Spleen (tissue), 11 donors: ENCODE data around the gene PPP2R2D. TPM values are rescaled to one million over a fixed set of nuclear protein-coding genes. Genes with fewer than 3 reads are reported as not detected.

ENCODE experiments used
- DNase-seq: peaks from one replicate; pipeline ENCODE4 v3.0.0-alpha.2; 2020
- H3K27ac ChIP-seq, 8 donors: fragments of 200-600 bp; sonication (generic) in 7 of 8; 1 replicate in 4 of 8; 2 replicates in 4 of 8; pipeline versions ENCODE4 v1.5.0 to v1.8.0; 2016 to 2021; ENCODE audit warnings: inconsistent platforms in 4 of 8, mild to moderate bottlenecking in 4 of 8, moderate library complexity in 1 of 8
- H3K27me3 ChIP-seq, 7 donors: fragments of 200-600 bp; sonication (generic) in 6 of 7; replicated peaks in 1 of 7; 1 replicate in 4 of 7; 2 replicates in 3 of 7; pipeline versions ENCODE4 v1.5.0 to v1.8.0; 2016 to 2021; ENCODE audit warnings: inconsistent platforms in 3 of 7, mild to moderate bottlenecking in 1 of 7
- H3K36me3 ChIP-seq, 6 donors: fragments of 200-600 bp; sonication (generic) in 5 of 6; 1 replicate in 4 of 6; 2 replicates in 2 of 6; pipeline versions ENCODE4 v1.5.0 to v1.8.0; 2016 to 2021; ENCODE audit warnings: inconsistent platforms in 2 of 6
- H3K4me1 ChIP-seq, 6 donors: fragments of 200-600 bp; sonication (generic) in 5 of 6; 1 replicate in 3 of 6; 2 replicates in 3 of 6; pipeline versions ENCODE4 v1.5.0 to v1.8.0; 2016 to 2021; ENCODE audit warnings: inconsistent platforms in 3 of 6
- H3K4me3 ChIP-seq, 8 donors: fragments of 200-600 bp; sonication (generic) in 7 of 8; 1 replicate in 4 of 8; 2 replicates in 4 of 8; pipeline versions ENCODE4 v1.5.0 to v1.8.0; 2016 to 2021; ENCODE audit warnings: inconsistent platforms in 4 of 8, mild to moderate bottlenecking in 4 of 8, moderate library complexity in 2 of 8
- H3K9me3 ChIP-seq, 8 donors: fragments of 200-600 bp; sonication (generic) in 7 of 8; 1 replicate in 4 of 8; 2 replicates in 4 of 8; pipeline versions ENCODE4 v1.5.0 to v1.8.0; 2016 to 2021; ENCODE audit warnings: inconsistent platforms in 4 of 8
- POLR2A ChIP-seq, 3 donors: fragments of 450-650 bp; IDR thresholded peaks; one replicate each; pipeline ENCODE4 v1.5.1; 2017; ENCODE audit warnings: antibody characterized with exemption in 3 of 3, mild to moderate bottlenecking in 1 of 3
- POLR2AphosphoS5 ChIP-seq, 3 donors: sonication (generic); formaldehyde crosslinking; IDR thresholded peaks; one replicate each; pipeline ENCODE4 v1.5.1; 2017; ENCODE audit warnings: antibody characterized with exemption in 3 of 3
- WGBS, 5 donors: extraction: QIAGEN DNeasy Blood & Tissue Kit in 3 of 5; methylation state at CpG; one replicate each; pipeline versions ENCODE4 v1.1.5 to v1.1.7; 2013 to 2018; 5-methylcytosine and 5-hydroxymethylcytosine counted together
- intact Hi-C: fragments of 100-400 bp; cut with DNase I; formaldehyde crosslinking; loops from one replicate; pipeline ENCODE4 v1.15.0; 2023; ENCODE audit warnings: low total_unique reads
- polyA plus RNA-seq, 3 donors: library from polyadenylated mRNA; stranded (reverse); fragments of 200-250 nt; gene quantifications; one replicate each; pipeline ENCODE4 v1.2.1, GENCODE V29; 2013
- total RNA-seq, 7 donors: library from RNA; depleted of rRNA in 3 of 7; stranded (reverse); fragments of >200 nt in 3 of 7; fragmentation: NEBNext Ultra II Directional in 4 of 7; extraction: Animal tissue kit (Norgen Biotek cat#: 25700) in 4 of 7; gene quantifications; one replicate each; pipeline versions ENCODE4 v1.1.0 to v1.2.1, GENCODE V29; 2016 to 2021
- TF ChIP-seq, protein P1 (sequence below), 11 experiments: fragments of 200-600 bp in 7 of 11; fragments of 450-650 bp in 4 of 11; sonication (generic) in 4 of 11; IDR thresholded peaks in 8 of 11; conservative IDR thresholded peaks in 3 of 11; 1 replicate in 7 of 11; 2 replicates in 4 of 11; pipeline versions ENCODE4 v1.4.0 to v1.8.0; 2016 to 2021; ENCODE audit warnings: antibody characterized with exemption in 11 of 11, inconsistent platforms in 4 of 11, mild to moderate bottlenecking in 1 of 11
- donor health status: healthy with polysubstance abuse.
- donor health status: DM: no; HTN: no; CAD: no; lungs with moderate emphysema.
- donor health status: DM: no; HTN: no; CAD: no.
- donor health status: Bipolar disorder and iron deficiency.
- donor health status: healthy.
- donor health status: DM: no; HTN: no; CAD: no.
- donor health status: DM: yes; HTN: yes; CAD: no.

PPP2R2D gene
- total and polyA plus RNA-seq, 10 donors = 15.6 to 41.2 (median 32.0) TPM

DNA sequence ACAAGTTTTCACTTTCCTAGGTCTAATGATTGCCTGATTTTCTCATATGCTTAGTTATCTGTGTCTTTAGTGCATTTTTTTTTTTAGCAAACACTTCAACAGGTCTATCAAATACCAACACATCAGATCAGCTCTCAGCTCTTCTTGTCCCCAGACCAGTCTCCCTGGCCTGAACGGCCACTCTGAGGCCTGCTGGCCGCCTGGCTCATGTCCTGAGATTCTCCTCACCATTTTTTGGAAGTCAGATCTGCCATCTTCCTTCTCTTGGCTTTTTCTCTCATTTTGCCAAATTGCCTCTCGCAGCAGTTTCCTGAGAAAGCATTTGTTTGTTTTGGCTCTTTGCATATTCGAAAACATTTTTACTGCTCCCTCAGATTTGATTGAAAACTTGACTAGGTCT is 29.3 kb downstream of the PPP2R2D start:
- Histone ChIP-seq H3K4me1 (peaks cover 17 to 98% (median 51%) of the 10 kb centered on the region in 6 donors), H3K36me3 (peaks cover 0 to 30% (median 6%) of the 10 kb centered on the region in 6 donors), H3K4me3 (no peak overlapping the region), H3K27ac (no peak overlapping the region), H3K9me3 (peaks cover 0 to 11% (median 8%) of the 10 kb centered on the region in 8 donors), H3K27me3 (no peaks in the 10 kb centered on the region)
- intact Hi-C loops = no loop called here
- 91 to 98% (median 95%) methylated on average over 4 of the region's 4 CpGs for WGBS, 5 donors
- peak; percentile 25 for DNase-seq
- TF ChIP-seq, protein P1, sequence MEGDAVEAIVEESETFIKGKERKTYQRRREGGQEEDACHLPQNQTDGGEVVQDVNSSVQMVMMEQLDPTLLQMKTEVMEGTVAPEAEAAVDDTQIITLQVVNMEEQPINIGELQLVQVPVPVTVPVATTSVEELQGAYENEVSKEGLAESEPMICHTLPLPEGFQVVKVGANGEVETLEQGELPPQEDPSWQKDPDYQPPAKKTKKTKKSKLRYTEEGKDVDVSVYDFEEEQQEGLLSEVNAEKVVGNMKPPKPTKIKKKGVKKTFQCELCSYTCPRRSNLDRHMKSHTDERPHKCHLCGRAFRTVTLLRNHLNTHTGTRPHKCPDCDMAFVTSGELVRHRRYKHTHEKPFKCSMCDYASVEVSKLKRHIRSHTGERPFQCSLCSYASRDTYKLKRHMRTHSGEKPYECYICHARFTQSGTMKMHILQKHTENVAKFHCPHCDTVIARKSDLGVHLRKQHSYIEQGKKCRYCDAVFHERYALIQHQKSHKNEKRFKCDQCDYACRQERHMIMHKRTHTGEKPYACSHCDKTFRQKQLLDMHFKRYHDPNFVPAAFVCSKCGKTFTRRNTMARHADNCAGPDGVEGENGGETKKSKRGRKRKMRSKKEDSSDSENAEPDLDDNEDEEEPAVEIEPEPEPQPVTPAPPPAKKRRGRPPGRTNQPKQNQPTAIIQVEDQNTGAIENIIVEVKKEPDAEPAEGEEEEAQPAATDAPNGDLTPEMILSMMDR (IDR thresholded peaks at IDR 0.05 in 8 of 11, conservative IDR thresholded peaks at IDR 0.05 in 3 of 11) = no peak
- TF ChIP-seq POLR2A (IDR thresholded peaks at IDR 0.05) (no peak), POLR2AphosphoS5 (IDR thresholded peaks at IDR 0.05) (no peak)

DNA sequence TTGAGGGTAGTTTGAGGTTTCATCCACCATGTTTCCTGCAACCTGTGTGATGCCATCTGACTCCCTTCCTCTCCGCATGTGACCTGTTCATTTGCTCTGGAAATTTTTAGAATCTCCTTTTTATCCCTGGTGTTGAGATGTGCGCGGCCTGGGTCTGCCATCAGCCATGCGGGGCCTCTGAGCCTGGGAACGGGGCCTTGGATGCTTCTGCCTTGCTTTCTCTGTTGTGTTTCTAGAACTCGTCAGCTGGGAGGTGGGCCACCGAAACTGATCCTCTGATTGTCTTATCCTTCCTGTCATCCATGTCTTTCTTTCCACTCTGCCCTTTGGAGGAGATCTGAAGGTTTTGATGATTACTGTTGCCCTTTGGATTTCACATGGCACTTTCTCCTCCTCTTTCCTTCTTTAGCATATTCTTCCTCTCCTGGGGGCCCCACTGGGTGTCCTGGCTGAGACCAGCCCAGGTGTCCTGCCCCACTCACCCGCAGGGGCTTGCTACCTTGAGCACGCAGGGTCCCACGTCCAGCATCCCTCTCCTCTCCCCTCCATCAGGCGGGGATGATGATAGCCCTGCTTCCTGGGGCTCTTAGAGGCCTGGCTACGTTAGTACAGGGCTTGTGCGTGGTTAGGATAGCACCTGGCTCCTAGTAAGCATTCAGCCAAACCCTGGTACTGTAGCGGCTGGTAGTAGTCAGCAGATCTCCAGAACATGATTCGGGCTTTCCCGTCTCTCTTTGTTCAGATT is 29.9 kb downstream of the PPP2R2D start:
- TF ChIP-seq, protein P1 (IDR thresholded peaks at IDR 0.05 in 8 of 11, conservative IDR thresholded peaks at IDR 0.05 in 3 of 11) = no peak
- peaks cover 0 to 5% (median 2%) of the 10 kb centered on the region in 8 donors for H3K9me3 ChIP-seq
- intact Hi-C loops = no loop called here
- H3K4me3 ChIP-seq = no peak overlapping the region
- no peaks in the 10 kb centered on the region for H3K27me3 ChIP-seq
- H3K27ac ChIP-seq = no peak overlapping the region
- WGBS, 5 donors = 93 to 95% (median 94%) methylated on average over 16 of the region's 16 CpGs
- H3K4me1 ChIP-seq = peaks cover 17 to 97% (median 53%) of the 10 kb centered on the region in 6 donors
- DNase-seq = peak; percentile 45
- peaks cover 0 to 36% (median 10%) of the 10 kb centered on the region in 6 donors for H3K36me3 ChIP-seq

DNA sequence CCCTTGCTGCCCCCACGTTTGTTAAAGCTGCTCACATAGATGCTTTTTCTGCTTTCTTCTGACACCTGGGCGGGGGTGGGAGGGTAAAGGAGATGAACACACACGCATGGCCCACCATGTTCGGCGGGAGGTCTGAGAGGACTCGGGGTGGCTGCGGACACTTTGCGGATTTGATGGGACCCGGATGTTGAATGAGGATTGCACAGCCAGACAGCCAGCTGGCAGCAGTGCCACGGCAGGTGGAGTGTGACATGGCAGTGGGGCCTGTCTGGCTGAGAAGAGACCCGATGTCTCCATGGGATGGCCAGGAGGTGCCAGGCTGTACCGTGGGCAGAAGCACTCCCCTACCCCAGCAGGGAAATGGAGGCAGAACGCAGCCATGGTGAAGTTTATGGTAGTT is 31.2 kb downstream of the PPP2R2D start:
- WGBS, 5 donors = 90 to 96% (median 92%) methylated on average over 13 of the region's 13 CpGs
- Histone ChIP-seq H3K36me3 (peaks cover 0 to 48% (median 16%) of the 10 kb centered on the region in 6 donors), H3K4me3 (no peak overlapping the region), H3K27me3 (no peaks in the 10 kb centered on the region), H3K4me1 (peaks cover 17 to 85% (median 47%) of the 10 kb centered on the region in 6 donors), H3K9me3 (no peaks in the 10 kb centered on the region), H3K27ac (no peak overlapping the region)
- TF ChIP-seq, protein P1 (IDR thresholded peaks at IDR 0.05 in 8 of 11, conservative IDR thresholded peaks at IDR 0.05 in 3 of 11) = no peak
- TF ChIP-seq POLR2AphosphoS5 (IDR thresholded peaks at IDR 0.05) (peak in 1 of 3 donors; percentile 12), POLR2A (IDR thresholded peaks at IDR 0.05) (no peak)
- intact Hi-C loops = no loop called here
- DNase-seq = peak; percentile 66

DNA sequence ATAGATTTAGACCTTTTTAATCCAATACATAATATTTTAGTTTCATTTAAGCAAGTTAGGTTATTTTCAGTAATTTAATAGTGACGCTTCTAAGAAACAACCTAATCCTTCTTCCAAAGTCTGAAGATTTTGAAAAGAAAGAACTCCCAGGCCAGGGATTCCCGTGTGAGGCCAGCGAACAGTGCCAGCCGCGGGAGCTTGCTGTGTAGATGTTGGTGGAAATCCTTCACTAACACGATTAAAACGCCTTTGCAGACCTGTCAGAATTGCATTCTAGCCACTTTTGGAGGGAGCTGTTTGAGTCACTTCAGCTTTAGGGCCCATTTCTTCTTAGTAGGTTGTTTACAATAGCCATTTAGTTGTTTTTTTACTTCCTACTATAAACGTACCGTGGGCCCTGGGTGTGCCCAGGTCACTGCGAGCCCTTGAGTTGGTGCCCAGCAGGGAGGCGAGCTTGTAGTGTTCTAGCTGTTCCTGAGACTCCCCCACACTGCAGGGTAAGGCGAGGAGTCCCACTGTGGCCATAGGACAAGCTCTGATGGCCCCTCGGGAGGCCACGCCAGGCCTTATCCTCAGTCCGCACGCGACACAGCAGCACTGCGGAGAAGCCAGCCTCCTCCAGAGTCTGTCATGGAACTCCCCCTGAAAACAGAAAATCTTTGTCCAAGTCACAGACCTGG is 32.3 kb downstream of the PPP2R2D start:
- intact Hi-C loops = no loop called here
- WGBS, 5 donors = 87 to 94% (median 91%) methylated on average over 18 of the region's 18 CpGs
- peak; percentile 69 for DNase-seq
- H3K27me3 ChIP-seq = no peaks in the 10 kb centered on the region
- no peaks in the 10 kb centered on the region for H3K9me3 ChIP-seq
- H3K4me1 ChIP-seq = peaks cover 9 to 74% (median 35%) of the 10 kb centered on the region in 6 donors
- no peak overlapping the region for H3K4me3 ChIP-seq
- no peak for TF ChIP-seq POLR2A (IDR thresholded peaks at IDR 0.05)
- TF ChIP-seq, protein P1 (IDR thresholded peaks at IDR 0.05 in 8 of 11, conservative IDR thresholded peaks at IDR 0.05 in 3 of 11) = no peak
- no peak for TF ChIP-seq POLR2AphosphoS5 (IDR thresholded peaks at IDR 0.05)
- peaks cover 0 to 60% (median 24%) of the 10 kb centered on the region in 6 donors for H3K36me3 ChIP-seq
- H3K27ac ChIP-seq = no peak overlapping the region
